GM12892 (cell line): ENCODE data around the gene ADIPOR1.

Experiments
- POLR2A ChIP-seq: IDR thresholded peaks from 2 replicates; pipeline ENCODE4 v1.6.1; 2011; ENCODE audit warnings: low read depth, low read length, control low read depth
- TAF1 ChIP-seq: IDR thresholded peaks from 2 replicates; pipeline ENCODE4 v1.6.1; 2011; ENCODE audit warnings: low read depth, mild to moderate bottlenecking, control low read depth, low read length, borderline replicate concordance

- TF ChIP-seq POLR2A: no peak
- no peak for TF ChIP-seq TAF1
Observed at GRCh38 chr1:202976633-202977032, 18.5 kb upstream of the ADIPOR1 start.
